DOHH2 (cell line): ENCODE measurements around the gene SCTR.

ENCODE experiments used
- EZH2phosphoT487 ChIP-seq: fragments of 200-600 bp; sonication (generic); IDR thresholded peaks from 2 replicates; pipeline ENCODE4 v1.6.1; 2017; ENCODE audit warnings: borderline replicate concordance, mild to moderate bottlenecking, antibody characterized with exemption, low read length, moderate library complexity, mixed read lengths
- TF ChIP-seq, protein P1 (sequence below): fragments of 200-600 bp; sonication (generic); IDR thresholded peaks from one replicate; pipeline ENCODE4 v1.5.1; 2014; ENCODE audit warnings: antibody characterized with exemption, mild to moderate bottlenecking, low read depth, low read length; ENCODE audit not compliant: poor library complexity, severe bottlenecking

DNA sequence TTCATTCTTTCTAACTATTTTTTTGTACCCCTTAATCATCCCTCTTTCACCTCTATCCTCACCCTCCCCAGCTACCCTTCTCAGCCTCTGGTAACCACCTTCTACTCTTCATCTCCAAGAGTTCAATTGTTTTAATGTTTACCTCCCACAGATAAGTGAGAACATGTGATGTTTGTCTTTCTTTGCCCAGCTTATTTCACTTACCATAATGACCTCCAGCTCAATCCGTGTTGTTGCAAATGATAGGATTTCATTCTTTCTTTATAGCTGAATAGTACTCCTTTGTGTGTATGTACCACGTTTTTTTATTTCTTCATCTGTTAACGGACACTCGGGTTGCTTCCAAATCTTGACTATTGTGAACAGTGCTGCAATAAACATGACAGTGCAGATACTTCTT is 114.8 kb downstream of the SCTR start:
- TF ChIP-seq, protein P1, sequence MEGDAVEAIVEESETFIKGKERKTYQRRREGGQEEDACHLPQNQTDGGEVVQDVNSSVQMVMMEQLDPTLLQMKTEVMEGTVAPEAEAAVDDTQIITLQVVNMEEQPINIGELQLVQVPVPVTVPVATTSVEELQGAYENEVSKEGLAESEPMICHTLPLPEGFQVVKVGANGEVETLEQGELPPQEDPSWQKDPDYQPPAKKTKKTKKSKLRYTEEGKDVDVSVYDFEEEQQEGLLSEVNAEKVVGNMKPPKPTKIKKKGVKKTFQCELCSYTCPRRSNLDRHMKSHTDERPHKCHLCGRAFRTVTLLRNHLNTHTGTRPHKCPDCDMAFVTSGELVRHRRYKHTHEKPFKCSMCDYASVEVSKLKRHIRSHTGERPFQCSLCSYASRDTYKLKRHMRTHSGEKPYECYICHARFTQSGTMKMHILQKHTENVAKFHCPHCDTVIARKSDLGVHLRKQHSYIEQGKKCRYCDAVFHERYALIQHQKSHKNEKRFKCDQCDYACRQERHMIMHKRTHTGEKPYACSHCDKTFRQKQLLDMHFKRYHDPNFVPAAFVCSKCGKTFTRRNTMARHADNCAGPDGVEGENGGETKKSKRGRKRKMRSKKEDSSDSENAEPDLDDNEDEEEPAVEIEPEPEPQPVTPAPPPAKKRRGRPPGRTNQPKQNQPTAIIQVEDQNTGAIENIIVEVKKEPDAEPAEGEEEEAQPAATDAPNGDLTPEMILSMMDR, result no peak
- no peak for TF ChIP-seq EZH2phosphoT487
